GM23248 (cell line): ENCODE measurements around the gene FLT3.

ENCODE experiments used
- EZH2 ChIP-seq: fragments of 200-600 bp; sonication (generic); IDR thresholded peaks from 2 replicates; pipeline ENCODE4 v1.6.1; 2018; ENCODE audit warnings: antibody characterized with exemption, mild to moderate bottlenecking; ENCODE audit not compliant: insufficient read depth, poor library complexity, severe bottlenecking
- EZH2phosphoT487 ChIP-seq: fragments of 200-600 bp; sonication (generic); IDR thresholded peaks from 2 replicates; pipeline ENCODE4 v1.6.1; 2018; ENCODE audit warnings: antibody characterized with exemption, moderate library complexity, mild to moderate bottlenecking, low read depth; ENCODE audit not compliant: insufficient read depth

DNA sequence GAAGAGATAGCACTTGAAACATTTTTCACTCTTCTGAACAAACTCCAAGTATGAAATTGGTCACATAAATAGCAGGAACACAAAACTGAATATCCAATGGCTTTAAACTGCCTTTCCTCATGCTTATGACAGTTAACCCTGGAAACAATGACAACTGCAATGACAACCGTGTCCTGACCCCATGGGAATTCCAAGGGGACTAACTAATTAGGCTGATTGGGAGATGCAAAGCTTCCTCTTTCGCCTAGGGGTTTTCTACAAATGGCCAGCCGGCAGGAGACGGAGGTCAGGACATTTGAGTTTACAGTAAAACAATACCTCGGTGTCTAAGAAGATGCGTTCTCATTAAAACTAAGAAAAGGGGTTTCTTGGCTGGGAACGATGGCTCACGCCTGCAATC lies 58.9 kb downstream of the FLT3 start:
- no peak for TF ChIP-seq EZH2phosphoT487
- no peak for TF ChIP-seq EZH2
